HEK293 (cell line): ENCODE measurements around the gene HOXB8.

ENCODE experiments used
- BCL11B ChIP-seq: fragments of 450-650 bp; formaldehyde crosslinking; IDR thresholded peaks from 2 replicates; pipeline ENCODE4 v1.5.1; 2016; ENCODE audit warnings: low read depth, missing biosample characterization, missing genetic modification characterization
- EGR2 ChIP-seq: fragments of 450-650 bp; formaldehyde crosslinking; IDR thresholded peaks from 2 replicates; pipeline ENCODE4 v1.5.1; 2016; ENCODE audit warnings: low read depth, missing biosample characterization, missing genetic modification characterization
- GLIS1 ChIP-seq: fragments of 450-650 bp; formaldehyde crosslinking; IDR thresholded peaks from 2 replicates; pipeline ENCODE4 v1.5.1; 2016; ENCODE audit warnings: missing biosample characterization, missing genetic modification characterization
- GLIS2 ChIP-seq: fragments of 450-650 bp; formaldehyde crosslinking; IDR thresholded peaks from 2 replicates; pipeline ENCODE4 v1.5.1; 2016; ENCODE audit warnings: missing biosample characterization, missing genetic modification characterization
- IKZF3 ChIP-seq: fragments of 450-650 bp; IDR thresholded peaks from 2 replicates; pipeline ENCODE4 v1.5.0; 2018; ENCODE audit warnings: missing biosample characterization, mild to moderate bottlenecking, missing genetic modification characterization, moderate library complexity
- RBAK ChIP-seq: fragments of 450-650 bp; formaldehyde crosslinking; IDR thresholded peaks from 2 replicates; pipeline ENCODE4 v1.5.1; 2016; ENCODE audit warnings: missing biosample characterization, missing genetic modification characterization
- SALL2 ChIP-seq: fragments of 450-650 bp; formaldehyde crosslinking; IDR thresholded peaks from 2 replicates; pipeline ENCODE4 v1.5.0; 2017; ENCODE audit warnings: missing biosample characterization, mild to moderate bottlenecking, missing genetic modification characterization, borderline replicate concordance
- SETDB1 ChIP-seq: IDR thresholded peaks from one replicate; pipeline ENCODE4 v1.6.1; 2017; ENCODE audit warnings: mild to moderate bottlenecking, low read length, moderate library complexity, mixed read lengths; ENCODE audit not compliant: insufficient read length
- SP3 ChIP-seq: fragments of 450-650 bp; formaldehyde crosslinking; IDR thresholded peaks from 2 replicates; pipeline ENCODE4 v1.5.1; 2016; ENCODE audit warnings: missing biosample characterization, missing genetic modification characterization
- TCF7L2 ChIP-seq: IDR thresholded peaks from 2 replicates; pipeline ENCODE4 v1.6.1; 2011; ENCODE audit warnings: low read depth, mild to moderate bottlenecking, inconsistent platforms, low read length, moderate library complexity, borderline replicate concordance
- ZBTB17 ChIP-seq: fragments of 450-650 bp; formaldehyde crosslinking; IDR thresholded peaks from 2 replicates; pipeline ENCODE4 v1.5.1; 2016; ENCODE audit warnings: missing biosample characterization, missing genetic modification characterization
- ZBTB20 ChIP-seq: fragments of 450-650 bp; formaldehyde crosslinking; IDR thresholded peaks from 2 replicates; pipeline ENCODE4 v1.5.1; 2016; ENCODE audit warnings: missing biosample characterization, missing genetic modification characterization
- ZBTB48 ChIP-seq: fragments of 450-650 bp; formaldehyde crosslinking; IDR thresholded peaks from 2 replicates; pipeline ENCODE4 v1.5.1; 2016; ENCODE audit warnings: missing biosample characterization, missing genetic modification characterization
- ZBTB8A ChIP-seq: fragments of 450-650 bp; formaldehyde crosslinking; IDR thresholded peaks from 2 replicates; pipeline ENCODE4 v1.5.1; 2016; ENCODE audit warnings: missing biosample characterization, missing genetic modification characterization
- ZEB2 ChIP-seq: fragments of 450-650 bp; formaldehyde crosslinking; IDR thresholded peaks from 2 replicates; pipeline ENCODE4 v1.5.1; 2016; ENCODE audit warnings: missing biosample characterization, missing genetic modification characterization
- ZFHX2 ChIP-seq: fragments of 450-650 bp; formaldehyde crosslinking; conservative IDR thresholded peaks from 2 replicates; pipeline ENCODE4 v1.5.1; 2016; ENCODE audit warnings: missing biosample characterization, missing genetic modification characterization
- ZIC2 ChIP-seq: fragments of 450-650 bp; formaldehyde crosslinking; IDR thresholded peaks from 2 replicates; pipeline ENCODE4 v1.5.1; 2016; ENCODE audit warnings: missing biosample characterization, missing genetic modification characterization
- ZNF335 ChIP-seq: fragments of 450-650 bp; formaldehyde crosslinking; conservative IDR thresholded peaks from 2 replicates; pipeline ENCODE4 v1.5.1; 2016; ENCODE audit warnings: missing biosample characterization, missing genetic modification characterization
- ZNF341 ChIP-seq: fragments of 450-650 bp; formaldehyde crosslinking; IDR thresholded peaks from 2 replicates; pipeline ENCODE4; 2016; ENCODE audit warnings: low read depth, missing biosample characterization, missing genetic modification characterization
- ZNF660 ChIP-seq: fragments of 450-650 bp; IDR thresholded peaks from 2 replicates; pipeline ENCODE4 v1.5.1; 2018; ENCODE audit warnings: missing biosample characterization, mild to moderate bottlenecking, missing genetic modification characterization
- ZNF670 ChIP-seq: fragments of 450-650 bp; formaldehyde crosslinking; IDR thresholded peaks from 2 replicates; pipeline ENCODE4 v1.5.1; 2016; ENCODE audit warnings: missing biosample characterization, missing genetic modification characterization, low read depth
- ZNF792 ChIP-seq: fragments of 450-650 bp; formaldehyde crosslinking; IDR thresholded peaks from 2 replicates; pipeline ENCODE4 v1.5.1; 2016; ENCODE audit warnings: missing biosample characterization, missing genetic modification characterization
- ZXDB ChIP-seq: fragments of 450-650 bp; formaldehyde crosslinking; IDR thresholded peaks from 2 replicates; pipeline ENCODE4 v1.5.1; 2016; ENCODE audit warnings: missing biosample characterization, missing genetic modification characterization
- TF ChIP-seq, protein P1 (sequence below): fragments of 450-650 bp; formaldehyde crosslinking; IDR thresholded peaks from 2 replicates; pipeline ENCODE4 v1.5.1; 2016; ENCODE audit warnings: missing biosample characterization, missing genetic modification characterization
- TF ChIP-seq, protein P2 (sequence below): fragments of 450-650 bp; formaldehyde crosslinking; IDR thresholded peaks from 2 replicates; pipeline ENCODE4 v1.5.1; 2016; ENCODE audit warnings: missing biosample characterization, missing genetic modification characterization
- TF ChIP-seq, protein P3 (sequence below): fragments of 450-650 bp; formaldehyde crosslinking; IDR thresholded peaks from 2 replicates; pipeline ENCODE4 v1.5.1; 2016; ENCODE audit warnings: missing biosample characterization, missing genetic modification characterization
- TF ChIP-seq, protein P4 (sequence below): fragments of 450-650 bp; formaldehyde crosslinking; IDR thresholded peaks from 2 replicates; pipeline ENCODE4 v1.5.1; 2016; ENCODE audit warnings: missing biosample characterization, missing genetic modification characterization
- TF ChIP-seq, protein P5 (sequence below): fragments of 450-650 bp; formaldehyde crosslinking; IDR thresholded peaks from 2 replicates; pipeline ENCODE4 v1.5.1; 2017; ENCODE audit warnings: missing biosample characterization, missing genetic modification characterization

Gene HOXB8

DNA sequence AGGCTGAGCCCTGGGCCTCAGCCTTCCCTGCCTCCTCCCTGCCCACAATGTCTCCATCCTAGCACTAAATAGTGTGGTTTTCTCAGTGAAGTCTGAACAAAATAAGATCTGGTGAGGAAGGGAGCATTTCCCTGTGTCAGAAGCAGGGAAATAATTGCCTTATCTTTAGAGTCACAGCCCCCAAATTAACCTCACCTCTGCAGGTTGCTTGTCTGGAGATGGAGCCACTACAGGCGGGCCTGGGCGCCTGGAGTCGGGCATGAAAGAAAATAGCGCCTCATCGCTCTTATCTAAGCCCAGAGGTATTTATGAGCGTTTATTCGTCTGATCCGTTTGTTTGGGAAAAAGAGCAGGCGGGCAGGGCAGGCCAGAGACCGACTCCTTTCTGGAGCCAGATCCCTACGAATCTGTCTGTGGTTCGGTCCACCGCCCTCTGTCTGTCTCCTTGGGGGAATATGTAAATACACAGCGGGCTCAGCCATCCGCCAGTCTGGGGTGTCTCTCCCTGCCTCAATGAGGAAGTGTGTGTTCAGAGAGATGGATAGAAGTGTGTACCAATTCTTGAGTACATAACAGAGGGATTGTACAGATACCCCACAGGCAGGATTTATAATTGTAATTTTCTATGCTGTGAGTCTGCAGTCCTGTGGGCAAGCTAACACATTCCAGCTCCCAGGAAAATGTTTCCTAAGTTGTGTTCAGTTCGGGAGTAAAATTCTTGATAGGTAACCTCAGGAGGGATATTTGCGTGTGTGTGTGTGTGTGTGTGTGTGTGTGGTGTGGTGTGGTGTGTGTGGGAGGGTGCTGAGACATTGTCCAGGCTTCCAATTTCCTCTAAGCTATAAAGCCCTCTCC lies 14.6 kb downstream of the HOXB8 start (continued):
- TF ChIP-seq GLIS1 (tag by site-specific recombination) (peak; percentile 76), SALL2 (peak; percentile 59; the same call in 1 of the 2 replicates), ZEB2 (tag by site-specific recombination) (peak; percentile 44; the same call in 1 of the 2 replicates), SETDB1 (no peak), ZBTB20 (peak; percentile 99), ZBTB17 (tag by site-specific recombination) (peak; percentile 87), SP3 (no peak), ZNF670 (tag by site-specific recombination) (no peak), ZNF335 (peak; percentile 69), EGR2 (tag by site-specific recombination) (peak; percentile 99), ZIC2 (tag by site-specific recombination) (peak; percentile 67; the same call in 1 of the 2 replicates), BCL11B (tag by site-specific recombination) (peak; percentile 31; the same call in 1 of the 2 replicates), GLIS2 (tag by site-specific recombination) (peak; percentile 28; the same call in 1 of the 2 replicates), ZBTB8A (tag by site-specific recombination) (peak; percentile 97), ZXDB (tag by site-specific recombination) (0 out of 2 replicates have a peak, but pooled peaks have one; percentile 18), IKZF3 (tag by site-specific recombination) (peak; percentile 29), RBAK (tag by site-specific recombination) (no peak), TCF7L2 (peak; percentile 88; the same call in 1 of the 2 replicates), ZFHX2 (tag by site-specific recombination) (peak; percentile 99), ZNF660 (0 out of 2 replicates have a peak, but pooled peaks have one; percentile 16), ZBTB48 (tag by site-specific recombination) (0 out of 2 replicates have a peak, but pooled peaks have one; percentile 13), ZNF341 (tag by site-specific recombination) (peak; percentile 51), ZNF792 (no peak; the same call in 1 of the 2 replicates)
- TF ChIP-seq, protein P1, sequence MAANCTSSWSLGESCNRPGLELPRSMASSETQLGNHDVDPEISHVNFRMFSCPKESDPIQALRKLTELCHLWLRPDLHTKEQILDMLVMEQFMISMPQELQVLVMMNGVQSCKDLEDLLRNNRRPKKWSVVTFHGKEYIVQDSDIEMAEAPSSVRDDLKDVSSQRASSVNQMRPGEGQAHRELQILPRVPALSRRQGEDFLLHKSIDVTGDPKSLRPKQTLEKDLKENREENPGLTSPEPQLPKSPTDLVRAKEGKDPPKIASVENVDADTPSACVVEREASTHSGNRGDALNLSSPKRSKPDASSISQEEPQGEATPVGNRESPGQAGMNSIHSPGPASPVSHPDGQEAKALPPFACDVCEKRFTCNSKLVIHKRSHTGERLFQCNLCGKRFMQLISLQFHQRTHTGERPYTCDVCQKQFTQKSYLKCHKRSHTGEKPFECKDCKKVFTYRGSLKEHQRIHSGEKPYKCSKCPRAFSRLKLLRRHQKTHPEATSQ (tag by site-specific recombination): no peak
- TF ChIP-seq, protein P2, sequence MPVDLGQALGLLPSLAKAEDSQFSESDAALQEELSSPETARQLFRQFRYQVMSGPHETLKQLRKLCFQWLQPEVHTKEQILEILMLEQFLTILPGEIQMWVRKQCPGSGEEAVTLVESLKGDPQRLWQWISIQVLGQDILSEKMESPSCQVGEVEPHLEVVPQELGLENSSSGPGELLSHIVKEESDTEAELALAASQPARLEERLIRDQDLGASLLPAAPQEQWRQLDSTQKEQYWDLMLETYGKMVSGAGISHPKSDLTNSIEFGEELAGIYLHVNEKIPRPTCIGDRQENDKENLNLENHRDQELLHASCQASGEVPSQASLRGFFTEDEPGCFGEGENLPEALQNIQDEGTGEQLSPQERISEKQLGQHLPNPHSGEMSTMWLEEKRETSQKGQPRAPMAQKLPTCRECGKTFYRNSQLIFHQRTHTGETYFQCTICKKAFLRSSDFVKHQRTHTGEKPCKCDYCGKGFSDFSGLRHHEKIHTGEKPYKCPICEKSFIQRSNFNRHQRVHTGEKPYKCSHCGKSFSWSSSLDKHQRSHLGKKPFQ (tag by site-specific recombination): peak; percentile 65
- TF ChIP-seq, protein P3, sequence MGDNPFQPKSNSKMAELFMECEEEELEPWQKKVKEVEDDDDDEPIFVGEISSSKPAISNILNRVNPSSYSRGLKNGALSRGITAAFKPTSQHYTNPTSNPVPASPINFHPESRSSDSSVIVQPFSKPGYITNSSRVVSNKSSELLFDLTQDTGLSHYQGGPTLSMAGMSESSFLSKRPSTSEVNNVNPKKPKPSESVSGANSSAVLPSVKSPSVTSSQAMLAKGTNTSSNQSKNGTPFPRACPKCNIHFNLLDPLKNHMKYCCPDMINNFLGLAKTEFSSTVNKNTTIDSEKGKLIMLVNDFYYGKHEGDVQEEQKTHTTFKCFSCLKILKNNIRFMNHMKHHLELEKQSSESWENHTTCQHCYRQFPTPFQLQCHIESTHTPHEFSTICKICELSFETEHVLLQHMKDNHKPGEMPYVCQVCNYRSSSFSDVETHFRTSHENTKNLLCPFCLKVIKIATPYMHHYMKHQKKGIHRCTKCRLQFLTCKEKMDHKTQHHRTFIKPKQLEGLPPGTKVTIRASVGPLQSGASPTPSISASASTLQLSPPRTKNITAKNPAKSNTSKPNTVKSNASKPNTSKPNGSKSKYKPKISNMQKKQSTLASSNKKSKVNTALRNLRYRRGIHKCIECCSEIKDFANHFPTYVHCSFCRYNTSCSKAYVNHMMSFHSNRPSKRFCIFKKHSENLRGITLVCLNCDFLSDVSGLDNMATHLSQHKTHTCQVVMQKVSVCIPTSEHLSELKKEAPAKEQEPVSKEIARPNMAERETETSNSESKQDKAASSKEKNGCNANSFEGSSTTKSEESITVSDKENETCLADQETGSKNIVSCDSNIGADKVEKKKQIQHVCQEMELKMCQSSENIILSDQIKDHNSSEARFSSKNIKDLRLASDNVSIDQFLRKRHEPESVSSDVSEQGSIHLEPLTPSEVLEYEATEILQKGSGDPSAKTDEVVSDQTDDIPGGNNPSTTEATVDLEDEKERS (tag by site-specific recombination): no peak
- TF ChIP-seq, protein P4, sequence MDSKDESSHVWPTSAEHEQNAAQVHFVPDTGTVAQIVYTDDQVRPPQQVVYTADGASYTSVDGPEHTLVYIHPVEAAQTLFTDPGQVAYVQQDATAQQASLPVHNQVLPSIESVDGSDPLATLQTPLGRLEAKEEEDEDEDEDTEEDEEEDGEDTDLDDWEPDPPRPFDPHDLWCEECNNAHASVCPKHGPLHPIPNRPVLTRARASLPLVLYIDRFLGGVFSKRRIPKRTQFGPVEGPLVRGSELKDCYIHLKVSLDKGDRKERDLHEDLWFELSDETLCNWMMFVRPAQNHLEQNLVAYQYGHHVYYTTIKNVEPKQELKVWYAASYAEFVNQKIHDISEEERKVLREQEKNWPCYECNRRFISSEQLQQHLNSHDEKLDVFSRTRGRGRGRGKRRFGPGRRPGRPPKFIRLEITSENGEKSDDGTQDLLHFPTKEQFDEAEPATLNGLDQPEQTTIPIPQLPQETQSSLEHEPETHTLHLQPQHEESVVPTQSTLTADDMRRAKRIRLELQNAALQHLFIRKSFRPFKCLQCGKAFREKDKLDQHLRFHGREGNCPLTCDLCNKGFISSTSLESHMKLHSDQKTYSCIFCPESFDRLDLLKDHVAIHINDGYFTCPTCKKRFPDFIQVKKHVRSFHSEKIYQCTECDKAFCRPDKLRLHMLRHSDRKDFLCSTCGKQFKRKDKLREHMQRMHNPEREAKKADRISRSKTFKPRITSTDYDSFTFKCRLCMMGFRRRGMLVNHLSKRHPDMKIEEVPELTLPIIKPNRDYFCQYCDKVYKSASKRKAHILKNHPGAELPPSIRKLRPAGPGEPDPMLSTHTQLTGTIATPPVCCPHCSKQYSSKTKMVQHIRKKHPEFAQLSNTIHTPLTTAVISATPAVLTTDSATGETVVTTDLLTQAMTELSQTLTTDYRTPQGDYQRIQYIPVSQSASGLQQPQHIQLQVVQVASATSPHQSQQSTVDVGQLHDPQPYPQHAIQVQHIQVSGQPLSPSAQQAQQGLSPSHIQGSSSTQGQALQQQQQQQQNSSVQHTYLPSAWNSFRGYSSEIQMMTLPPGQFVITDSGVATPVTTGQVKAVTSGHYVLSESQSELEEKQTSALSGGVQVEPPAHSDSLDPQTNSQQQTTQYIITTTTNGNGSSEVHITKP: peak; percentile 96
- TF ChIP-seq, protein P5, sequence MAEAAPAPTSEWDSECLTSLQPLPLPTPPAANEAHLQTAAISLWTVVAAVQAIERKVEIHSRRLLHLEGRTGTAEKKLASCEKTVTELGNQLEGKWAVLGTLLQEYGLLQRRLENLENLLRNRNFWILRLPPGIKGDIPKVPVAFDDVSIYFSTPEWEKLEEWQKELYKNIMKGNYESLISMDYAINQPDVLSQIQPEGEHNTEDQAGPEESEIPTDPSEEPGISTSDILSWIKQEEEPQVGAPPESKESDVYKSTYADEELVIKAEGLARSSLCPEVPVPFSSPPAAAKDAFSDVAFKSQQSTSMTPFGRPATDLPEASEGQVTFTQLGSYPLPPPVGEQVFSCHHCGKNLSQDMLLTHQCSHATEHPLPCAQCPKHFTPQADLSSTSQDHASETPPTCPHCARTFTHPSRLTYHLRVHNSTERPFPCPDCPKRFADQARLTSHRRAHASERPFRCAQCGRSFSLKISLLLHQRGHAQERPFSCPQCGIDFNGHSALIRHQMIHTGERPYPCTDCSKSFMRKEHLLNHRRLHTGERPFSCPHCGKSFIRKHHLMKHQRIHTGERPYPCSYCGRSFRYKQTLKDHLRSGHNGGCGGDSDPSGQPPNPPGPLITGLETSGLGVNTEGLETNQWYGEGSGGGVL (tag by site-specific recombination): peak; percentile 81
